H1 (cell line): ENCODE measurements around the gene LTB4R. TPM values are rescaled to one million over a fixed set of nuclear protein-coding genes. Genes with fewer than 3 reads are reported as not detected.

Experiments used
- CTCF ChIA-PET: fragments of 300-600 bp; sonication (Branson Sonifier 250); formaldehyde crosslinking; loops from one replicate; lab custom pipeline; 2021; ENCODE audit not compliant: partially characterized antibody; lab: Charles Lee
- POLR2A ChIA-PET: fragments of 300-600 bp; sonication (Branson Sonifier 250); formaldehyde crosslinking; loops from one replicate; lab custom pipeline; 2021; ENCODE audit warnings: inconsistent platforms; ENCODE audit not compliant: partially characterized antibody; lab: Charles Lee
- DNase-seq, 2 experiments: peaks; one replicate each; pipeline versions ENCODE4 v3.0.0 to v3.0.0-alpha.2; 2010 to 2022; ENCODE audit warnings: low spot score in 2 of 2, low read depth in 1 of 2, mixed read lengths in 1 of 2
- FAIRE-seq: peaks from 2 replicates; lab custom pipeline; 2011; peaks lifted over from hg19 to GRCh38; lab: Jason Lieb, UNC
- H2AFZ ChIP-seq: 2 replicates; pipeline ENCODE4 v1.8.1; 2012; ENCODE audit warnings: low read length, inconsistent platforms
- H2AK5ac ChIP-seq: 2 replicates; pipeline ENCODE4 v1.6.1; 2013; ENCODE audit warnings: low read depth, low read length
- H2BK120ac ChIP-seq: replicated peaks from 2 replicates; pipeline ENCODE3; 2013; ENCODE audit warnings: low read depth, low read length, inconsistent platforms
- H2BK12ac ChIP-seq: 2 replicates; pipeline ENCODE4 v1.6.1; 2013; ENCODE audit warnings: low read depth, low read length
- H2BK15ac ChIP-seq: 2 replicates; pipeline ENCODE4 v1.6.1; 2013; ENCODE audit warnings: low read length
- H2BK20ac ChIP-seq: 2 replicates; pipeline ENCODE4 v1.6.1; 2013; ENCODE audit warnings: low read length
- H2BK5ac ChIP-seq: 2 replicates; pipeline ENCODE4 v1.6.1; 2013; ENCODE audit warnings: low read depth, low read length
- H3K14ac ChIP-seq: 2 replicates; pipeline ENCODE4 v1.6.1; 2013; ENCODE audit warnings: inconsistent platforms; ENCODE audit not compliant: insufficient read length
- H3K18ac ChIP-seq: 2 replicates; pipeline ENCODE4 v1.6.1; 2013; ENCODE audit warnings: low read length; ENCODE audit errors: extremely low read depth
- H3K23ac ChIP-seq: 2 replicates; pipeline ENCODE4 v1.6.1; 2013; ENCODE audit warnings: inconsistent platforms; ENCODE audit not compliant: insufficient read length
- H3K23me2 ChIP-seq: 2 replicates; pipeline ENCODE4 v1.6.1; 2013; ENCODE audit warnings: low read depth, low read length
- H3K27ac ChIP-seq: 2 replicates; pipeline ENCODE4 v1.6.1; 2011; ENCODE audit warnings: low read depth, low read length, inconsistent platforms
- H3K27me3 ChIP-seq, 4 experiments: replicated peaks in 1 of 4; 1 replicate in 1 of 4; 2 replicates in 3 of 4; pipeline versions ENCODE4 v1.6.1 to v1.8.1; 2011 to 2013; ENCODE audit warnings: low read length in 3 of 4, mild to moderate bottlenecking in 3 of 4, inconsistent platforms in 2 of 4, mixed read lengths in 2 of 4, moderate library complexity in 1 of 4; ENCODE audit not compliant: control insufficient read depth in 3 of 4, insufficient read depth in 3 of 4; ENCODE audit errors: extremely low read depth in 1 of 4
- H3K36me3 ChIP-seq, 4 experiments: 2 replicates each; pipeline versions ENCODE4 v1.6.1 to v1.8.1; 2011 to 2013; ENCODE audit warnings: mild to moderate bottlenecking in 4 of 4, low read length in 3 of 4, moderate library complexity in 2 of 4, control low read depth in 1 of 4, inconsistent platforms in 1 of 4; ENCODE audit not compliant: insufficient read depth in 4 of 4, control insufficient read depth in 2 of 4
- H3K4ac ChIP-seq: replicated peaks from 2 replicates; pipeline ENCODE3; 2013; ENCODE audit warnings: low read length, low read depth, mixed read lengths, inconsistent platforms; ENCODE audit not compliant: insufficient read length
- H3K4me1 ChIP-seq, 4 experiments: replicated peaks in 1 of 4; 1 replicate in 1 of 4; 2 replicates in 3 of 4; pipeline versions ENCODE4 v1.6.1 to v1.8.1; 2011 to 2013; ENCODE audit warnings: low read length in 3 of 4, inconsistent platforms in 2 of 4, mixed read lengths in 1 of 4; ENCODE audit not compliant: insufficient read depth in 4 of 4, control insufficient read depth in 3 of 4
- H3K4me2 ChIP-seq, 2 experiments: 2 replicates each; pipeline versions ENCODE4 v1.6.1 to v1.8.1; 2011 to 2013; ENCODE audit warnings: low read depth in 2 of 2, low read length in 2 of 2, control low read depth in 1 of 2, inconsistent platforms in 1 of 2, mild to moderate bottlenecking in 1 of 2; ENCODE audit not compliant: insufficient read depth in 1 of 2
- H3K4me3 ChIP-seq, 4 experiments: fragments of 200-600, 300-600 bp in 1 of 4; sonication (generic), shearing (Covaris generic), sonication (Bioruptor Twin) in 1 of 4; 2 replicates each; pipeline versions ENCODE4 v1.5.1 to v1.8.1; 2011 to 2016; ENCODE audit warnings: low read length in 4 of 4, low read depth in 3 of 4, control low read depth in 2 of 4, inconsistent platforms in 2 of 4, mild to moderate bottlenecking in 2 of 4, mixed read lengths in 1 of 4, moderate library complexity in 1 of 4; ENCODE audit not compliant: insufficient read depth in 2 of 4; ENCODE audit errors: extremely low read depth in 1 of 4
- H3K56ac ChIP-seq: replicated peaks from 2 replicates; pipeline ENCODE3; 2013; ENCODE audit warnings: low read depth, mild to moderate bottlenecking, mixed read lengths, low read length, inconsistent platforms; ENCODE audit not compliant: insufficient read length
- H3K79me1 ChIP-seq: 2 replicates; pipeline ENCODE4 v1.6.1; 2013; ENCODE audit warnings: low read depth, low read length, control low read depth
- H3K79me2 ChIP-seq, 2 experiments: 2 replicates each; pipeline versions ENCODE4 v1.6.1 to v1.8.1; 2012 to 2013; ENCODE audit warnings: low read length in 2 of 2, mild to moderate bottlenecking in 2 of 2, inconsistent platforms in 1 of 2; ENCODE audit not compliant: insufficient read depth in 2 of 2, control insufficient read depth in 1 of 2
- H3K9ac ChIP-seq, 4 experiments: replicated peaks in 1 of 4; 1 replicate in 1 of 4; 2 replicates in 3 of 4; pipeline versions ENCODE4 v1.6.1 to v1.8.1; 2011 to 2013; ENCODE audit warnings: low read depth in 3 of 4, low read length in 3 of 4, control low read depth in 2 of 4, mild to moderate bottlenecking in 2 of 4, moderate library complexity in 2 of 4, inconsistent platforms in 1 of 4; ENCODE audit errors: extremely low read depth in 1 of 4
- H3K9me3 ChIP-seq, 2 experiments: 2 replicates each; pipeline versions ENCODE4 v1.6.1 to v1.8.1; 2012 to 2013; ENCODE audit warnings: mild to moderate bottlenecking in 2 of 2, moderate library complexity in 2 of 2, control low read depth in 1 of 2, inconsistent platforms in 1 of 2, low read depth in 1 of 2, low read length in 1 of 2, mixed read lengths in 1 of 2; ENCODE audit not compliant: insufficient read depth in 2 of 2
- H4K20me1 ChIP-seq, 2 experiments: replicated peaks in 1 of 2; 2 replicates each; pipeline versions ENCODE3 to v1.8.1; 2011 to 2013; ENCODE audit warnings: inconsistent platforms in 2 of 2, low read length in 2 of 2, mild to moderate bottlenecking in 1 of 2; ENCODE audit not compliant: insufficient read depth in 2 of 2, control insufficient read depth in 1 of 2
- H4K5ac ChIP-seq: 2 replicates; pipeline ENCODE4 v1.6.1; 2013; ENCODE audit warnings: low read length, low read depth, mixed read lengths, inconsistent platforms; ENCODE audit not compliant: insufficient read length
- H4K8ac ChIP-seq: 2 replicates; pipeline ENCODE4 v1.8.0; 2013; ENCODE audit warnings: mild to moderate bottlenecking, moderate library complexity, low read length, inconsistent platforms; ENCODE audit not compliant: insufficient read depth; ENCODE audit errors: extremely low read depth
- H4K91ac ChIP-seq: replicated peaks from 2 replicates; pipeline ENCODE3; 2013; ENCODE audit warnings: low read length, mixed read lengths, inconsistent platforms; ENCODE audit not compliant: insufficient read length
- BCL11A ChIP-seq, 2 experiments: IDR thresholded peaks; one replicate each; pipeline ENCODE4 v1.6.1; 2011; ENCODE audit warnings: low read depth in 2 of 2, low read length in 2 of 2, mild to moderate bottlenecking in 2 of 2
- CBX8 ChIP-seq: fragments of 300-800, 300-1000 bp; sonication (generic); IDR thresholded peaks from 2 replicates; pipeline ENCODE4 v1.7.1; 2016; ENCODE audit warnings: low read depth, low read length, borderline replicate concordance
- CREB1 ChIP-seq: IDR thresholded peaks from 2 replicates; pipeline ENCODE4 v1.6.1; 2012; ENCODE audit warnings: inconsistent platforms
- EP300 ChIP-seq, 2 experiments: IDR thresholded peaks; 1 replicate in 1 of 2; 2 replicates in 1 of 2; pipeline ENCODE4 v1.6.1; 2011 to 2012; ENCODE audit warnings: low read depth in 2 of 2, low read length in 2 of 2, mild to moderate bottlenecking in 2 of 2, borderline replicate concordance in 1 of 2, inconsistent platforms in 1 of 2, moderate library complexity in 1 of 2
- RFX5 ChIP-seq: IDR thresholded peaks from 2 replicates; pipeline ENCODE4 v1.6.1; 2011; ENCODE audit warnings: low read depth, low read length, improper control_type of control experiment, borderline replicate concordance
- SRF ChIP-seq: IDR thresholded peaks from 2 replicates; pipeline ENCODE4 v1.6.1; 2011; ENCODE audit warnings: mild to moderate bottlenecking, low read depth, low read length, moderate library complexity
- YY1 ChIP-seq: IDR thresholded peaks from 2 replicates; pipeline ENCODE4 v1.6.1; 2011; ENCODE audit warnings: low read depth, mild to moderate bottlenecking, low read length
- WGBS, 2 experiments: shearing (Covaris generic) in 1 of 2; methylation state at CpG; one replicate each; pipeline versions ENCODE4 v1.1.6 to v1.1.7; 2013 to 2015; ENCODE audit warnings: low lambda C conversion rate in 2 of 2, mixed read lengths in 2 of 2, inconsistent platforms in 1 of 2, low coverage in 1 of 2, missing lambda C conversion rate in 1 of 2; ENCODE audit not compliant: insufficient replicate concordance in 2 of 2, insufficient coverage in 1 of 2, insufficient read length in 1 of 2; ENCODE audit errors: extremely low coverage in 1 of 2, missing lambda C conversion rate in 1 of 2; 5-methylcytosine and 5-hydroxymethylcytosine counted together
- polyA plus RNA-seq, 7 experiments: library from polyadenylated mRNA; depleted of rRNA in 3 of 7; stranded (reverse) in 5 of 7; unstranded in 2 of 7; fragments of >200 nt in 5 of 7; fragments of 200-250 nt in 2 of 7; gene quantifications; 1 replicate in 5 of 7; 2 replicates in 1 of 7; 4 replicates in 1 of 7; pipeline versions ENCODE4 v1.2.1 to v1.2.3, GENCODE V29; 2011 to 2013; ENCODE audit warnings: missing spikeins in 2 of 7, mixed read lengths in 2 of 7
- total RNA-seq: library from RNA; stranded (reverse); fragmentation: NEBNext Ultra II Directional; extraction: Animal tissue kit (Norgen Biotek cat#: 25700); gene quantifications from 2 replicates; pipeline ENCODE4 v1.2.1, GENCODE V29; 2021
- TF ChIP-seq, protein P1 (sequence below): IDR thresholded peaks from 2 replicates; pipeline ENCODE4 v1.6.1; 2011; ENCODE audit warnings: low read length, improper control_type of control experiment
- TF ChIP-seq, protein P2 (sequence below): IDR thresholded peaks from 2 replicates; pipeline ENCODE4 v1.6.1; 2012; ENCODE audit warnings: low read length, inconsistent platforms

LTB4R gene
- total and polyA plus RNA-seq, 2 of the 8 experiments (the other 6 are each of a cell fraction or from before 2014, with no cell fraction given) = 4.1 to 6.7 TPM

DNA sequence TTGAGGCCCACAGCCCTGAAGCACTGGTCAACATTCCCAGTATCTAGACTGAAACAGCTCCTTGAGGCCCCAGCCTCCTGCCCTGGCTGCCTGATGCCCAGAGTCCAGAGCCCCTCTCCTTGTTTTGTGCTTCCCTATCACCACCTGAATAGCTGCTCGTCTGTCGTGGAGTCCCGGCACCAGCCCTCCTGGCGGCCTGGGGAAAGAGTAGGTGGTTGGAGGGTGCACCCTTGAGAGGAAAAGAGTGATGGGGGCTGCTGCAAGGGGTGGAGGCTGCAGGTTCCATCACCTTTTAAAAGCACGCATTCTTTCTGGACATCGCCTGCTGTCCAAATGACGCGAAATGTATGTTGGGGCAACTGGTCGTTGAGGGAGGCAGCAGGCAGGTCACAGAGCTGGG, 43.1 kb upstream of the LTB4R start:
- no peak overlapping the region for H3K56ac ChIP-seq
- no peak overlapping the region for H3K9ac ChIP-seq
- H2BK120ac ChIP-seq = no peak overlapping the region
- no peaks in the 10 kb centered on the region for H3K79me1 ChIP-seq
- H3K79me2 ChIP-seq = no peaks in the 10 kb centered on the region
- no peak overlapping the region for H3K14ac ChIP-seq
- no peaks in the 10 kb centered on the region; a peak in 3 of 8 replicates for H3K36me3 ChIP-seq
- no peak overlapping the region for H3K23ac ChIP-seq
- WGBS, 2 experiments = 95% methylated on average over 9 of the region's 9 CpGs; no CpG with 5 or more reads in 1 of the 2 experiments
- H3K18ac ChIP-seq = no peak overlapping the region
- no peak overlapping the region for H3K4me3 ChIP-seq
- ChIA-PET CTCF (interaction anchor here (0.6 to 8.6 kb wide), 6 partner anchors 15 to 1012 kb away, joined by 4 to 94 read pairs (median 34); partner anchors contain the start of genes CIDEB, DHRS1, LTB4R2 and NOP9), POLR2A (interaction anchor here (1.2 to 3.8 kb wide), 3 partner anchors 16 to 52 kb away, joined by 3 to 26 read pairs (median 10); partner anchors contain the start of genes MDP1 and TINF2)
- H2BK12ac ChIP-seq = no peak overlapping the region
- H3K9me3 ChIP-seq = no peaks in the 10 kb centered on the region
- H3K23me2 ChIP-seq = peaks cover 5% of the 10 kb centered on the region
- peaks cover 0 to 2% of the 10 kb centered on the region in 2 experiments for H4K20me1 ChIP-seq
- no peak overlapping the region for H3K4ac ChIP-seq
- peaks cover 0 to 5% (median 2%) of the 10 kb centered on the region in 4 experiments; a peak in 4 of 7 replicates for H3K4me1 ChIP-seq
- H3K27me3 ChIP-seq = no peaks in the 10 kb centered on the region; a peak in 1 of 7 replicates
- DNase-seq (no peak), FAIRE-seq (no peak)
- no peak overlapping the region for H2BK5ac ChIP-seq
- H2BK20ac ChIP-seq = no peak overlapping the region
- H3K27ac ChIP-seq = no peak overlapping the region
- no peak overlapping the region for H2BK15ac ChIP-seq
- H2AK5ac ChIP-seq = no peak overlapping the region
- H3K4me2 ChIP-seq = no peak overlapping the region
- H4K8ac ChIP-seq = no peak overlapping the region
- no peak overlapping the region for H4K5ac ChIP-seq
- no peak overlapping the region for H2AFZ ChIP-seq
- no peak overlapping the region for H4K91ac ChIP-seq
- TF ChIP-seq, protein P1, sequence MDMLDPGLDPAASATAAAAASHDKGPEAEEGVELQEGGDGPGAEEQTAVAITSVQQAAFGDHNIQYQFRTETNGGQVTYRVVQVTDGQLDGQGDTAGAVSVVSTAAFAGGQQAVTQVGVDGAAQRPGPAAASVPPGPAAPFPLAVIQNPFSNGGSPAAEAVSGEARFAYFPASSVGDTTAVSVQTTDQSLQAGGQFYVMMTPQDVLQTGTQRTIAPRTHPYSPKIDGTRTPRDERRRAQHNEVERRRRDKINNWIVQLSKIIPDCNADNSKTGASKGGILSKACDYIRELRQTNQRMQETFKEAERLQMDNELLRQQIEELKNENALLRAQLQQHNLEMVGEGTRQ = no peak
- TF ChIP-seq, protein P2, sequence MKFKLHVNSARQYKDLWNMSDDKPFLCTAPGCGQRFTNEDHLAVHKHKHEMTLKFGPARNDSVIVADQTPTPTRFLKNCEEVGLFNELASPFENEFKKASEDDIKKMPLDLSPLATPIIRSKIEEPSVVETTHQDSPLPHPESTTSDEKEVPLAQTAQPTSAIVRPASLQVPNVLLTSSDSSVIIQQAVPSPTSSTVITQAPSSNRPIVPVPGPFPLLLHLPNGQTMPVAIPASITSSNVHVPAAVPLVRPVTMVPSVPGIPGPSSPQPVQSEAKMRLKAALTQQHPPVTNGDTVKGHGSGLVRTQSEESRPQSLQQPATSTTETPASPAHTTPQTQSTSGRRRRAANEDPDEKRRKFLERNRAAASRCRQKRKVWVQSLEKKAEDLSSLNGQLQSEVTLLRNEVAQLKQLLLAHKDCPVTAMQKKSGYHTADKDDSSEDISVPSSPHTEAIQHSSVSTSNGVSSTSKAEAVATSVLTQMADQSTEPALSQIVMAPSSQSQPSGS = no peak
- TF ChIP-seq YY1 (no peak), SRF (no peak), BCL11A (IDR thresholded peaks at IDR 0.05; ENCODE audit: low read depth in 2 of 2, low read length in 2 of 2) (no peak), CREB1 (no peak), EP300 (IDR thresholded peaks at IDR 0.05; ENCODE audit: borderline replicate concordance in 1 of 2, low read depth in 2 of 2, low read length in 2 of 2) (no peak), CBX8 (no peak), RFX5 (no peak)
